ENCODE data around the gene LDLR.
"Not testable (repeated sequence)": the region's sequence is repeated elsewhere in the genome, so short reads cannot be mapped to it uniquely, and the experiment has no call there.

LDLR gene

DNA sequence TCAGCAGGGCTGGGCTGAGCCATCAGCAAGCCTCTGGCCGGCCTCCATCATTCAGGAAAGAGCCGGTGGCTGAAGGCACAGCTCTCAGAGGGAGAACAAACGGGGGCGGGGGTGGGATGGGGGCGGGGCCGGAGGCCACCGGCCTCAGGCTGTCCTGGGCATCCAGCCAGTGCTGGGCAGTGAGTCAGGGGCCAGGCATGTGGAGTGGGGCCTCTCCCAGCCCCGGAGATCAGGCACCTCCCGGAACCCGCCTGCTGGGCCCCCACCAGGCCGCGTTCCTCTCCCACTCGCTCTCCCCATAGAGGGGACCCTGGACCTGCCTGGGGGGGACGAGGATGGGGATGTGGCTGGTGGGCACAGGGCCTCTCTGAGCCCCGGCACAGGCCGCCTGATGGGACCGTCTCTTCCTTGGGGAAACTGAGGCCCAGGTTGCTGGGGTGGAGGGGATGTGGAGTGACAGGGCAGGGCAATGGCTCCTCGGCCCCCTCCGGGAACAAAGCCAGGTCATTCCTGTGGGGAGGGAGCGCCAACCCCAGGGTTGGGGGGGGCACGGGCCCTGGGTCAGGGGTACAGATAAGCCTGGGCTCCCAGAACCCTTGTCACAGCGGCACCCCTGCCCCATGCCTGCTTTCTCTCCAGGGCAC is 53.4 kb downstream of the LDLR start:
- no peak for DNase-seq

DNA sequence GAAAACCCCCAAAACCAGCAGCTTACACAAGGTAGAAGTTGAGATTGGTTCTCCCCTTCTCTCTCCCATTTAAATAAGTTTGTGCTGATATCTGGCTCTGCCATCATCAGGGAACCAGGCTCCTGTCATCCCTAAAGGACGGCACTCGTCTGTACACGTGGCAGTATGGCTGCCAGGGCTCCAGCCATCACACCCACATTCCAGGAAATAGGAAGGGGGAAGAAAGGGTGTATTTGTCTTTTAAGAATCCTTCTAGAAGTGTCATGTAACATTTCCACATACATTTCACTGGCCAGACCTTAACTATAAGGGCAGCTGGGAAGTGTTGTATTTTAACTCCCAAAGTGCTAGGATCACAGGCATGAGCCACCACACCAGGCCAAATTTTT is 56.3 kb downstream of the LDLR start:
- no peak for DNase-seq

DNA sequence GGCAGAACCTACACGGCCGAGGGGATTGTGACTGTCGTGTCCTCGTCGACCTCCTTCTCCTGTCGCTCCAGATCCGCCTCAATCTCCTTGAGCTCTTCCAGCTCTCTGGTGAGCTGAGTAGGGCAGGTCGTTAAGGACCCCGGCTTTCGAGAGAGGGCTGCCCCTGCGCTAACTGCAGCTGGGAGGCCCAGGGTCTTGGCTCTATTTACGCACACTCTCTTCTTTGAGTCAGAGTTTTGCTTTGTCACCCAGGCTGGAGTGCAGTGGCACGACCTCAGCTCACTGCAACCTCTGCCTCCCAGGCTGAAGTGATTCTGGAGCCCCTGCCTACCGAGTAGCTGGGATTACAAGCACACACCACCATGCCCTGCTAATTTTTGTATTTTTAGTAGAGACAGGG is 58.7 kb downstream of the LDLR start:
- DNase-seq = no peak

DNA sequence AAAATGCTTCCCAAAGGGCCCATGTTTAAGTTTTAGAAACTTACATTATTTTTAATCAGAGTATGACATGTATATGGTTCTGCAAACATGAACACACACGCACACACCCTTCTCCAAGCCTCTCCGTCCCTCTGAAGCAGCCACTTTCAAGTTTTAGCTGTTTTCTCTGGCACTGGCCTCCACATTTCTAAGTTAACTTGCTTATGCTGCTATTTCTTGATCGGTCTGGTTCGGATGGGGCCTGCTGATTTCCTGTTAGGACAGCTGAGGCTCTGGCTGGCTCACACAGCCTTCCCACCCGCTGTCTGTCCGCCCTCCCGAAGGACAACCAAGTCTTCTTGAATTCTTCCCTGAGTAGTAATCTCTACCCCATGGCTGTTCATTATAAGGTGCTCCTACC is 61.9 kb downstream of the LDLR start:
- no peak for DNase-seq

DNA sequence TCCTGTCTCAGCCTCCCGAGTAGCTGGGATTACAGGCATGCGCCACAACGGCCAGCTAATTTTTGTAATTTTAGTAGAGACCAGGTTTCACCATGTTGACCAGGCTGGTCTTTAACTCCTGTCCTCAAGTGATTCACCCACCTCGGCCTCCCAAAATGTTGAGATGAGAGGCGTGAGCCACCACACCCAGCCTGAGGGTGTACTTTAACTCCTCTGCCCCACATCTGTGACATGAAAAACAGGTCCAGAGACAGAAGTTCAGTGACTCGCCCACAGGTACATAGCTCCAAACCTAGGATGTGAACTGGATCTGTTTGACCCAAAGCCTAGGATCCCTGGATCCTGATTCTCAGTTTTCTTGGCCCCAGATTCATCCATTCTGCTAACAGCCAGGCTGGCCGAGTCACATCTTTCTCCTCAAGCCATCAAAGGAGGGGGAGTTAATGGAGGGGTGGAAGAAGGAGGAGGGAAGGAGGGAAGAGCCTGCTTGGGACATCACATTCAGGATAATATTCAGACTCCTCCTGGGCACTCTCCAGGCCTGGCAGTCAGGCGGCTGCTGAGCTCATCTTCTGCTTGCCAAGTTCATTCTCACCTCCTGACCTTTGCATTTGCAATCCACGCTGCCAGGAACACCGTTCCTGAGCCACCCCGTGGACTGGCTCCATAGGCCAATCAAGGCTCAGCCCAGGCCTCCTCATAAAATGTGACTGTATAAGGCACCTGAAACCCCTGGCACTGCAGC is 63.2 kb downstream of the LDLR start:
- no peak for DNase-seq

DNA sequence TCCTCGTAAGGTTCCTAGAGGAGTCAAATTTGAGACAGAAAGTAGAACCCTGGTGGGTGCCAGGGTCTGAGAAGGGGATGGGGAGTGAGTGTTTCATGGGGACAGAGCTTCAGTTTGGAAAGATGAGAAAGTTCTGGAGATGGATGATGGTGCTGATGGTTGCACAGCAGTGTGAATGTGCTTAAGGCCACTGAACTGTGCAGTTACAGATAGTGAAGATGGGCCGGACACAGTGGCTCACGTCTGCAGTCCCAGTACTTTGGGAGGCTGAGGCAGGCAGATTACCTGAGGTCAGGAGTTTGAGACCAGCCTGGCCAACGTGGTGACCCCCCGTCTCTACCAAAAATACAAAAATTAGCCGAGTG is 65.4 kb downstream of the LDLR start:
- DNase-seq = no peak

DNA sequence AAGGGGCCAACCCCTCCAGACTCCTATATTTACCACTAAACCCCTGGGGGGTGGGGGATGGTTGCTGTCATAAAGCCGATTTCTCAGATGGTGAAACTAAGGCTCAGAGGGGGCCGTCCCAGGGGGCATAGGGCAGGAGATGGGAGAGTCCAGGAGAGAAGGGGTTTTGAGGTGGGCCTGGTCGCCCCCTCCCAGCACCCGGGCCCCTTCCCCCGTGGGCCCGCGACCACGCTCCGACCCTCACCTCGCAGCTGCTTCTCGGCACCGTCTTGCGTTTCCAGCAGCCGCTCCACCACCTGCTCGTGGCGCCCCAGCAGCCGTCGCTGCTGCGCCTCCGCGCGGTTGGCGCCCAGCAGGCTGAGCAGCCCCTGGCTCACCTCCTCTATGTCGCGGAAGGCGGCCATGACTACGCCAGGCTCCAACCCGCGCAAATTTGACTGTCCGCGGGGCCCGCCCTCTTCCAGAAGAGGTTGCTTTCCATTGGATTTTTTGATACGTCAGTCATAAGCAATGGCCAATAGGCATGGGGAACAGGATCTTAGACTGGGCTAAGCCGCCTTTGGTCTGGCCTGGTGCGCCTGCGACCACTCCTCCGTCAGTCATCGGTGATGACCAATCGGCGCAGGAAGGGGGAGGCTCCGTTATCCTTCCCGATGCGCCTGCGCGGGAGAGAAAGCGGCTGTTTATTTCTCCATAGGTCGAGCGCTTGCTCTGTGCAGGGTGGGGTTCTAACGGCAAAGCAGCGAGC is 66.3 kb downstream of the LDLR start, which contains the start of gene SPC24:
TSS of gene SPC24 (minus strand) at position 410 of the 748 bp plus-strand sequence. CDS start at position 404, 6 bp downstream.
- DNase-seq = peak; percentile 98 to 99

DNA sequence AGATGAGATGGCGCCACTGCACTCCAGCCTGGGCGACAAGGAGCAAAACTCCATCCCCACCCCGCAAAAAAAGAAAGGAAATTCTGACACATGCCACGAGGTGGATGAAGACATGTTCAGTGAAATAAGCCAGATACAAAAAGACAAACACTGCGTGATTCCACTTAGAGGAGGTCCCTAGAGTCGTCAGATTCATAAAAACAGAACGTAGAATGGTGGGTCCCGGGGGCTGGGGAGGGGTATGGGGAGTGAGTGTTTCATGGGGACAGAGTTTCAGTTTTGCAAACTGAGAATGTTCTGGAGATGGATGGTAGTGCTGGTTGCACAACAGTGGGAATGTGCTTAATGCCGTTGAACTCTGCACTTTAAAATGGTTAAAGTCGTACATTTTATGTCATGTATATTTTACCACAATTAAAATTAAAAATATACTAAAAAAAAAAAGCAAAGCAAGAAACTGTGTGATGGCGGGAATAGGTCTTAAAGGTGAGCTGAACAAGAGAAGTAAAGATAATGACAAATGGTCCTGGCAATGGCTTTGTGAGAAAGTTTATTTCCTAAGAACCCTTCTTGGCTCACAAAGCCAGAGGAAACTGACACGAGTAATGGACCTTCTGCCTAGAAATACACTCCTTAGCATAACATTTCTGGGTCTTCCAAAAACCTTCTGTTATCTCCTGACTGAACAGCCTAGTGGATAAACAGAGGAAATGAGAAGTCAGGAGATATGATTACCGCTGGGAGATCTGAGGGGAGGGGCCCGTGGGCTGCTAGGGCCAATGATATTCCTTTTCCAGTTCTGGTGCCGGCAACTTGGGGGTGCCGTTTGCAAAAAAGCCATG is 70.6 kb downstream of the LDLR start:
- DNase-seq = no peak

DNA sequence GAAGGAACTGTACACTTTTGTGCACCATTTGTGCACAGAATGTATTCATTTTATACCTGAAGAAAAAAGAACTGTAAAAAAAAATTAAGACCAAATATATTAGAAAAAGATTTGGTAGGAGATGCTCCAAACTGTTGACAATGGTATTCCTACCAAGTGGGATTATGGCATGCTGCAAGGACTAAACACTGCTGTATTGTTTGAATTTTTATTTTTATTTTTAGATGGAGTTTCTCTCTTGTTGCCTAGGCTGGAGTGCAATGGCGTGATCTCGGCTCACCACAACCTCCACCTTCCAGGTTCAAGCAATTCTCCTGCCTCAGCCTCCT is 71.1 kb downstream of the LDLR start:
- DNase-seq = not testable (repeated sequence)

DNA sequence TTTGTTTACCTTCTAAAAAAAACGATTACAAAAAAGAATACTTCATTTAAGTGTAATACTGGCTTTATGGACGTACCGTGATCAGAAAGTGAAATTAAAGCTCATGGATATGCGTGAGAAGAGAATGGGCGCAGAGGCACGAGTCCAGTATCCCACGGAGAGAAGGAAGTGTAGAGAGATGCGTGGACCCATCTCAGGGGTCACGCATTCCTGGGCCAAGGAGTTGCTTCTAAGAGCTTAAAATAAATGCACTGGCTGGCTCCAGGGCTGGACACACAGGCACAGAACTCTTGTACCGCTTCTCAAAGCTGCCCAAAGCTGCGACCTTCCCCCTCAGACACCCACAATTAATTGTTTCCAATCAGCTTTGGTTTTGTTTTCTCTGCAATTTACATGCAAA is 75.0 kb downstream of the LDLR start:
- no peak for DNase-seq

DNA sequence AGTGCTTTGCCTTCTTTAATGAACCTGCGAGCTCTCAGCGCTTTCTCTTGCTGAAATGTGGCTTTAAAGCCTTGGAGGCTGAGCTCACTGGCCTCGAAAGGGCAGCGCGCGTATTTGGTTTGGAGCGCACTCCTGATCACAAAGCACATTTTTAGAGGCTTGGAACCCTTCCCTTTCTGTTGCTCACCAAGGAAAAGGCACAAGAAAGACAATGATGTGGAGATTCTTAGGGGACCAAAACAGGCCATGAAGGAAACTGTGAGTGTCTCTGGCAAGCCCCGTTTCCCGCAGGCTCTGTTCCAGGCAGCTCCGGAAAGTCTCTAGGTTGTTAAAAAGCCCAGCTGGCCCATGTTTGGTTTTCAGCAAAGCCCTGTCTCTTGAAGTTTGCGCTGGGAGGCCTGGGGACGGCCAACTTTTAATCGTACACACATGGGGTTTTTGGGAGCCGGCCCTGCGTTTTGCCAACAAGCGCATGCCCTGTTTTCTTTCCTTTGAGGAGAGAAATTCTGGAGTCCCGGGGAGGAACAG is 75.7 kb downstream of the LDLR start:
- no peak for DNase-seq

DNA sequence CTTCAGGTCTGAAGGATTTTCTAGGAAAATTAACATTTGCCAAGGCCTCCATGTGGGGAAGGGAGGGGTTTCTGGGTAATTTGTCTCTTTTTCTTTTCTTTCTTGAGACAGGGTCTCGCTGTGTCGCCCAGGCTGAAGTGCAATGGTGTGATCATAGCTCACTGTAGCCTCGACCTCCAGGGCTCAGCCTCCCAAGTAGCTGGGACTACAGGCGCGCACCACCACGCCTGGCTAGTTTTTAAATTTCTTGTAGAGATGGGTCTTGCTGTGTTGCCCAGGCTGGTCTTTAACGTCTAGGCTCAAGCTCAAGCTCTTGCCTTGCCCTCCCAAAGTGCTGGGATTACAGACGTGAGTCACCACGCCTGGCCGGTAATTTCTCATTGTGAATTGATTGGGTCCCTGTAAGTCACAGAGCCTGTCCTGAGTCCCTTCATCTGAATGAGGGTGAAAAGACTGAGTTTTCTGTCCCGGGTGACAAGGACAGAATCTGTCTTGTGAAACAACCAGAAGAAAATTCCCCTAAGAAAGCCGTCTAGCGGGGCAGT is 76.3 kb downstream of the LDLR start:
- DNase-seq = no peak

DNA sequence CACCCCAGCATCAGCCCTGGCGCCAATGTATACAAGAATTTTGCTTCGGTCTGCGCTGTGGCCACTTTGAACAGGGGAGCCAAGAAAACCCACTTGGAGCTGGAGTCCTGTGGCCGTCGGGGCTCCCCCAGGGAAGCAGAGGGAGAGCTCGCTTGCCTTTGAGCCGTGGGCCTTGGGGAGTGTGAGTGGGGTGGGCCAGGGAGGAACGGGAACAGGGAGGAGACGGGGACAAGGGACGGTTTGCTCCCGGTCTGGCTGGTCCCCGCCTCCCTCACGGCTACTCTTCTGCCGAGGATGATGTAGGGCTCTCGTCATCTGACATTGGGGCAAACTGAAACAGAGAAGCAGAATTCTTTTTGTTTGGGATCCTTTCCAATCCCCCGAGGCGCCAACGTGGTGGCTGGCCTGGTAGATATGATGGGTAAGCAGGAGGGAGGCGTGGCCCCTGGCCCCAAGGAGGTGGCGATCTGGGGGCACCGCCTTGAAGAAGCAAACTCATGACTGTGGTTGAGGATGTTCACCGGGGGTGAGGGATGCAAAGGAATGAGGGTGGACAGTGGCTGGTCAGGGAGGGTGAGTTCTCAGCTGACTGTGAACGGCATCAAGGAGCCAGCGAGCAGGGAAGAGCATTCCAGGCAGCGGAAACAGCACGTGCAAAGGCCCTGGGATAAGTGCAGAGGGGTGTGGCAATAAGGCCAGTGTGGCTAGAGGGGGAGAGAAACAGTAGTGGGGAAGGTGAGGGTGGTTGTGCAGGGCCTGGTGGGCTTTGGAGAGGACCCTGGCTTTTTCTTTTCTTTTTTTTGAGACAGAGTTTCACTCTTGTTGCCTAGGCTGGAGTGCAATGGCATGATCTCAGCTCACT is 77.2 kb downstream of the LDLR start:
- no peak for DNase-seq

DNA sequence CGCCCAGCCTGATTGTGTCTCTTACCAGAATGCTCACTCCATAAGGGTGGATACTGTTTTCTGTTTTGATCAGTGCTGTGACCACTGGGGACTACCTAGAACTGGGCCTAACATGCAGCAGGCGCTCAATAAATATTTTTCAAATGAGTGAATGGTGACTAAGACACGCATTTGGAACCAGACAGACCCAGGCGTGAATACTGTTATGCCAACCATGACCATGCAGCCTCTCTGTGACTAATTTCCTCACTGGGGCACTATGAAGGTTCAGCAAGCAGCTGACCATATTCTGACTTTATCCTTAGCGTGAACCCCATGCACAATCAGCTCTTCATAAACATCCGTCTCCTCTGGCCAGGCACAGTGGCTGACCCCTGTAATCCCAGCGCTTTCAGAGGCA is 79.3 kb downstream of the LDLR start:
- no peak for DNase-seq

DNA sequence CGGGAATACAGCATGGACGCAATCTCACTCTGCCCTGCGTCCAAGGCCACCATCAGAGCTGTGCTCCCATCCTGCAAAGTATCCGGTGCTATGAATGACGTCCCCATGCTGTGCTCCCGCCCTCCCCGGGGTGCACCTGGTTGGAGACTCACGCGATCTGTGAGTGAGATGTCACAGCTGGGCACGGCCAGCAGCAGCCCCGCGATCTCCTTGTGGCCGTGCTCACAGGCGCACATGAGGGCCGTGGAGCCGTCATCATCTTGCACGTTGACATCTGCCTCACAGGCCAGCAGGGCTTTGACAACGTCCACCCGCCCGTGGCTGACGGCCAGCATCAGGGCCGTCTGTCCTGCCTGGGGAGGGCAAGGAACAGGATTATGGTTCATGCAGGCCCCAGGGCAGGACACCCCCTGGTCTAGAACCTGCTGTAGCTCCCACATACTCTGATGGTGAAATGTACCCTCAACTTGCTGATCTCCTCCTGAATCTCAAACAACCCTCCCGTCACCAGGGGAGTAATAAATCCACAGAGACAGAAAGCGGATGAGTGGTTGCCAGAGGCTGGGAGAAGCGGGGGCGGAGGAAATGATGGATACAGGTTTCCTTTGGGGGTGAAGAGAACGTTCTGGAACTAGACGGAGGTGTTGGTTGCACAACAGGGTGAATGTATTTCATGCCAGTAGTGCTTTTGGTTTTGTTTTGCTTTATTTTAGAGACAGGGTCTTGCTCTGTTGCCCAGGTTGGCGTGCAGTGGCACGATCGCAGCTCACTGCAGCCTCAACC is 80.8 kb downstream of the LDLR start:
- DNase-seq = no peak

DNA sequence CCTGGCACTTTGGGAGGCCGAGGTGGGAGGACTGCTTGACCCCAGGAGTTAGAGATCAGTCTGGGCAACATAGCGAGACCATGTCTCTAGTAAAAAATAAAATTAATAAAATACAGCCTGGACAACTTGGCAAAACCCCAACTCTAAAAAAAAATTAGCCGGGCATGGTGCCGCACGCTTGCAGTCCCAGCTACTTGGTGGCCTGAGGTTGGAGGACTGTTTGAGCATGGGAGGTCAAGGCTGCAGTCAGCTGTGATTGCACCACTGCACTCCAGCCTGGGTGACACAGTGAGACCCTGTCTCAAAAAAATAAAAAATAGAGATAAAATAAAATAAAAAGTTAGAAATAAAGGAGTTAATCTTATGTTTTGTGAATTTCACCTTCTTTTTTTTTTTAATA is 81.9 kb downstream of the LDLR start:
- DNase-seq = no peak

DNA sequence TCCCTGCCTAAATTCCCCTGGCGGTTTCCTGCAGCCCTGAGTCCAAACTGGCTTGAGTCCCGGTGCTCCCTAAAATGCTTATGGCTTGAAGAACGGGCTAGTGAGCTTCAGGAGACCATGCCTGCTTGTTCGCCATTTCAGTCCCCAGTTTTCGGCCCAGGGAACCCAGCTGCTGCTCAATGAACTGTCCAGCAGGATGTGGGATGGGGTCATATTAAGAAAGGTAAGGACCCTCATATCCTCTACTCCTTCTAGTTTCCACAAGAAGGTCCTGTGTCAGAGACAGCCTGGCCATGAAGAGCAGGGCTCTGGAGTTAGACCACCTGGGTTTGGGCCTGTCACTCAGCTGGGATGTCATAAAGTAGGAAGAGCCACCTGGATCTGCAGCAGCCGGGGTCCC is 83.3 kb downstream of the LDLR start:
- DNase-seq = no peak

DNA sequence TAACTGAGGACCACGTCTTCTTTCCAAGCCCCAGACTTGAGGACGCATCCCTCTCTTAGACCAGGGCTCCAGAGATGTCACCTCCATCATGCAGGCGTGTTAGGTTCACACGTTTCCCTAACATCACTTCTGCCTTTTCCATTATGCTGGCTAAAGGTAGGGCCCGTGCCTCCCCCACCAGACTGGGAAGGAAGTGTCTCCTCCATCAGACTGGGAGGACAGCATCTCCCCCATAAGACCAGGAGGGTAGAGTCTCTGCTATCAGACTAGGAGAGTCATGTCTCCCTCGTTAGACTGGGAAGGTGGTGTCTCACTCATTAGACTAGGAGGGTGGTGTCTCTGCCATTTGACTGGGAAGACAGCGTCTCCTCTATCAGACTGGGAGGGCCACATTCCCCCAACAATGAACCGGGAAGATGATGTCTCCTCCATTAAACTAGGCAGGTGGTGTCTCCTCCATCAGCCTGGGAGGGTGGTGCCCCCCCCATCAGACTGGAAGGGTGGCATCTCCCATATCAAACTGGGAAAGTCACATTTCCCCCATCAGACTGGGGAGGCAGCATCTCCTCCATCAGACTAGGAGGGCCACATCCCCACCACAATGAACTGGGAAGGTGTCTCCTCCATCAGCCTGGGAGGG is 84.4 kb downstream of the LDLR start:
- DNase-seq = no peak

DNA sequence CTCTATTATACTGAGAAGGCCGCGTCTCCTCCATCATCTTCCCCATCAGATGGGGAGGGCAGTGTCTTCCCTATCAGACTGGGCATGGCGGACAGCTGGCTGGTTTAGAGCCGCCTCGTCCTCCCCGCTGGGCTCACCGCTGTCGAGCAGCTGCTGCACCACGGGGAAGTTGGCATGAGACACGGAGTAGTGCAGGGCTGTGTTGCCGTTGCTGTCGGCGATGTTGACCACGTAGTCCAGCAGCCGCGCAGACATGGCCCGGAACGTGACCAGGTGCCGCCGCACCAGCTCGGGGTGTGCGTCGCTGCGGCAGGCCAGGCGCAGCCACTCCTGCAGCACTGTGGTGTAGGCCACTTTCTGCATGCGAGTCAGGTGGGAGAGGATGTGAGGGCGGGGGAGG is 85.1 kb downstream of the LDLR start:
- peak; percentile 39 to 80 for DNase-seq

DNA sequence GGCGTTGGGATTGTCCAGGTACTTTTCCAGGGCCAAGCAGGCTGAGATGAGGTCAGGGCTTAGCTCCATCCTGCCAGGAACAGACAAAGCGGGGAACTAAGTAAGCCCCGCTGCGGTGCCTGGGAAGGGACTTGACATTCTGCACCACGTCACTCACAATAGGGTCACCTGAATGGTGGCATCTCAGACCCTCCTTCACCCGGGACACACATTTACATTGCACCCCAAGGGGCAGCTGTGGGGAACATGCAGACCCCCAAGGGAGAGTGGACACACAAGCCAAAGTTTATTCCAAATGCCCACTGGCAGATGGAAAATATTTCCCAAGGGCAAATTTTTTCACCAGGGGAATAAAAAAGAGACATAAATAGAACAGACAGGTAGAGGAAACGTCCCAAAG is 86.7 kb downstream of the LDLR start:
- no peak for DNase-seq

Data from NCI-H2081 (cell line).